DND-41 (cell line): ENCODE data around the gene TMEFF1.

Experiments used
- CTCF ChIP-seq: IDR thresholded peaks from 2 replicates; pipeline ENCODE4 v1.5.1; 2012; ENCODE audit warnings: borderline replicate concordance, low read length, moderate library complexity, mild to moderate bottlenecking; ENCODE audit not compliant: poor library complexity, severe bottlenecking; ENCODE audit errors: extremely low read depth
- EZH2 ChIP-seq: IDR thresholded peaks from 3 replicates; pipeline ENCODE4 v1.6.1; 2012; ENCODE audit warnings: borderline replicate concordance, low read depth, mild to moderate bottlenecking, moderate library complexity, low read length, inconsistent platforms; ENCODE audit not compliant: severe bottlenecking

- TF ChIP-seq EZH2: no peak
- no peak for TF ChIP-seq CTCF
Observed at GRCh38 chr9:100554935-100555401, 82.0 kb downstream of the TMEFF1 start.
